NB4 (cell line): ENCODE measurements around the gene DSCAM.

Experiments used
- POLR2A ChIP-seq: IDR thresholded peaks from 2 replicates; pipeline ENCODE4 v1.6.1; 2011; ENCODE audit warnings: mild to moderate bottlenecking; ENCODE audit not compliant: insufficient read length; ENCODE audit errors: extremely low read depth
- TF ChIP-seq, protein P1 (sequence below): IDR thresholded peaks from one replicate; pipeline ENCODE4 v1.5.1; 2012; ENCODE audit warnings: low read depth, low read length

- TF ChIP-seq, protein P1, sequence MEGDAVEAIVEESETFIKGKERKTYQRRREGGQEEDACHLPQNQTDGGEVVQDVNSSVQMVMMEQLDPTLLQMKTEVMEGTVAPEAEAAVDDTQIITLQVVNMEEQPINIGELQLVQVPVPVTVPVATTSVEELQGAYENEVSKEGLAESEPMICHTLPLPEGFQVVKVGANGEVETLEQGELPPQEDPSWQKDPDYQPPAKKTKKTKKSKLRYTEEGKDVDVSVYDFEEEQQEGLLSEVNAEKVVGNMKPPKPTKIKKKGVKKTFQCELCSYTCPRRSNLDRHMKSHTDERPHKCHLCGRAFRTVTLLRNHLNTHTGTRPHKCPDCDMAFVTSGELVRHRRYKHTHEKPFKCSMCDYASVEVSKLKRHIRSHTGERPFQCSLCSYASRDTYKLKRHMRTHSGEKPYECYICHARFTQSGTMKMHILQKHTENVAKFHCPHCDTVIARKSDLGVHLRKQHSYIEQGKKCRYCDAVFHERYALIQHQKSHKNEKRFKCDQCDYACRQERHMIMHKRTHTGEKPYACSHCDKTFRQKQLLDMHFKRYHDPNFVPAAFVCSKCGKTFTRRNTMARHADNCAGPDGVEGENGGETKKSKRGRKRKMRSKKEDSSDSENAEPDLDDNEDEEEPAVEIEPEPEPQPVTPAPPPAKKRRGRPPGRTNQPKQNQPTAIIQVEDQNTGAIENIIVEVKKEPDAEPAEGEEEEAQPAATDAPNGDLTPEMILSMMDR = no peak
- no peak for TF ChIP-seq POLR2A
These were observed 16.1 kb downstream of the DSCAM start for GRCh38 chr21:40830836-40831235.
